Measurements from ENCODE around the gene OAT. TPM values are rescaled to one million over a fixed set of nuclear protein-coding genes. Genes with fewer than 3 reads are reported as not detected.

Gene OAT
- polyA plus RNA-seq, 1 of the 3 experiments (the other 2 are of a cell fraction): 65.7 TPM

DNA sequence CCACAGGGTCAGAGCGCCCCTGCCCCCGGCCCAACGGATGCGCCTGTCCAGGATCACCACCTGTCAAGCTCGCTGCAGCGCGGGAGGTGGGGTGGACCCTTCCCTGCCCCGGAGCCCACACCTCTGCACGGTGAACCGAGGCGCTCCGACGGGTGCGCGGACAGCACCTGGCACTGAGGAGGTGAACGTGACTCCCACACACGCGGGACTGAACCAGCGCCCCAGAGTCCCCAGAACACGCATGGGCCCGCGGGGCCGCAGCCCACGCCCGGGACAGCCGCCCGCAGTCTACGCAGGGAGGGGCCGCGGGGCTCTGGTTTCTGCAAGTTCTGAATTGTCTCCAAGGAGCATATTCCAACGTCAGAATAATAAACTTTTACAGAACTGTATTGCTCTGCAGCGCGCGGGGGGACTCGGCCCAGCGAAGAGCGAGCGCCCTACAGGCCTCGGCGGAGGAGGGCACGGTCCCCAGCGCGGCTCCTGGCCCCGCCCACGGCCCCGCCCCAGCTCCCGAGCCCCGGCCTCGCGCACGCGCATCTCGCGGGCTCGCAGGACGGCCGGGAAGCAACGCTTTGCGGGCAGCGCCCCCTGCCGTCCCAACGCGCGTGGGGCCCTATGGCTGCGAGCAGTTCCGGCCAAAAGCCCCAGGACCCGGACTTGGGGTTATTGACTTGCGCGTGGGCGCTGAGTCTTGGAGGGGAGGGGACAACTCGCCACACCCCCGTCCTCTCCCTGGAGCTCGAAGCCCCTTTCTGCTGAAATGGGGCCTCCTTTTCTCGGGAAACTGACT is 29.7 kb downstream of the OAT start:
- Histone ChIP-seq H3K36me3 (replicated peaks in 1 of 2; ENCODE audit: control insufficient read depth in 1 of 2, insufficient read depth in 2 of 2, low read length in 1 of 2) (no peaks in the 10 kb centered on the region), H3F3A (replicated peaks; ENCODE audit: insufficient read depth) (no peaks in the 10 kb centered on the region), H3K27ac (ENCODE audit: low read depth in 2 of 2, low read length in 1 of 2) (no peak overlapping the region), H2AFZ (ENCODE audit: low read depth) (peak overlapping the region; percentile 99), H3K4me2 (peak overlapping the region; percentile 76), H3K9me3 (no peaks in the 10 kb centered on the region), H3K79me2 (ENCODE audit: insufficient read depth) (no peaks in the 10 kb centered on the region), H3K27me3 (ENCODE audit: insufficient read depth) (no peaks in the 10 kb centered on the region), H4K20me1 (ENCODE audit: insufficient read depth) (no peaks in the 10 kb centered on the region), H3K9me2 (no peaks in the 10 kb centered on the region), H3K4me1 (ENCODE audit: control insufficient read depth in 1 of 2, insufficient read depth in 2 of 2, low read depth in 1 of 2, low read length in 1 of 2) (peaks cover 0 to 6% of the 10 kb centered on the region in 2 experiments; a peak in 1 of 4 replicates), H3K4me3 (ENCODE audit: low read depth in 2 of 2, low read length in 1 of 2) (peak overlapping the region; percentile 54 to 65), H3K9ac (peak overlapping the region; percentile 61)
- POLR2A ChIA-PET: no interaction called here
- 4% methylated on average over 27 of the region's 74 CpGs for WGBS (ENCODE audit: low lambda C conversion rate)
- DNase-seq: peak; percentile 100
- CTCF ChIA-PET: interaction anchor here (0.6 to 20.8 kb wide), 104 partner anchors 9 to 816 kb away, joined by 3 to 520 read pairs (median 4); partner anchors contain the start of genes FAM53B and OAT
- TF ChIP-seq, protein P1, sequence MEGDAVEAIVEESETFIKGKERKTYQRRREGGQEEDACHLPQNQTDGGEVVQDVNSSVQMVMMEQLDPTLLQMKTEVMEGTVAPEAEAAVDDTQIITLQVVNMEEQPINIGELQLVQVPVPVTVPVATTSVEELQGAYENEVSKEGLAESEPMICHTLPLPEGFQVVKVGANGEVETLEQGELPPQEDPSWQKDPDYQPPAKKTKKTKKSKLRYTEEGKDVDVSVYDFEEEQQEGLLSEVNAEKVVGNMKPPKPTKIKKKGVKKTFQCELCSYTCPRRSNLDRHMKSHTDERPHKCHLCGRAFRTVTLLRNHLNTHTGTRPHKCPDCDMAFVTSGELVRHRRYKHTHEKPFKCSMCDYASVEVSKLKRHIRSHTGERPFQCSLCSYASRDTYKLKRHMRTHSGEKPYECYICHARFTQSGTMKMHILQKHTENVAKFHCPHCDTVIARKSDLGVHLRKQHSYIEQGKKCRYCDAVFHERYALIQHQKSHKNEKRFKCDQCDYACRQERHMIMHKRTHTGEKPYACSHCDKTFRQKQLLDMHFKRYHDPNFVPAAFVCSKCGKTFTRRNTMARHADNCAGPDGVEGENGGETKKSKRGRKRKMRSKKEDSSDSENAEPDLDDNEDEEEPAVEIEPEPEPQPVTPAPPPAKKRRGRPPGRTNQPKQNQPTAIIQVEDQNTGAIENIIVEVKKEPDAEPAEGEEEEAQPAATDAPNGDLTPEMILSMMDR (IDR thresholded peaks at IDR 0.05): peak; percentile 87
- TF ChIP-seq NRF1 (IDR thresholded peaks at IDR 0.05; ENCODE audit: low read depth, low read length) (peak; percentile 87), SMC3 (IDR thresholded peaks at IDR 0.05; ENCODE audit: low read depth, low read length) (peak; percentile 98), FOXM1 (IDR thresholded peaks at IDR 0.05; ENCODE audit: low read depth) (no peak), TEAD4 (IDR thresholded peaks at IDR 0.05; ENCODE audit: borderline replicate concordance, insufficient read depth) (no peak), FOXJ3 (CRISPR knock-in tag; IDR thresholded peaks at IDR 0.05) (no peak), TCF12 (IDR thresholded peaks at IDR 0.05) (no peak), MXI1 (IDR thresholded peaks at IDR 0.05; ENCODE audit: low read depth, low read length) (no peak), GATA2 (CRISPR knock-in tag; IDR thresholded peaks at IDR 0.05) (no peak), JUND (IDR thresholded peaks at IDR 0.05) (no peak), FOSL2 (IDR thresholded peaks at IDR 0.05; ENCODE audit: borderline replicate concordance, low read depth) (no peak), ELF1 (IDR thresholded peaks at IDR 0.05) (no peak), RCOR1 (IDR thresholded peaks at IDR 0.05; ENCODE audit: low read length) (0 out of 2 replicates have a peak, but pooled peaks have one; percentile 15), POLR2AphosphoS5 (IDR thresholded peaks at IDR 0.05; ENCODE audit: low read depth, low read length) (peak; percentile 37), EZH2phosphoT487 (IDR thresholded peaks at IDR 0.05; ENCODE audit: borderline replicate concordance, low read depth) (no peak), RAD21 (IDR thresholded peaks at IDR 0.05; ENCODE audit: low read length) (peak; percentile 94), GABPA (IDR thresholded peaks at IDR 0.05; ENCODE audit: low read depth) (no peak), TAF1 (IDR thresholded peaks at IDR 0.05; ENCODE audit: borderline replicate concordance, low read depth, low read length) (peak; percentile 16; the same call in 1 of the 2 replicates), YY1 (IDR thresholded peaks at IDR 0.05; ENCODE audit: low read depth) (0 out of 2 replicates have a peak, but pooled peaks have one; percentile 31), SIN3A (IDR thresholded peaks at IDR 0.05; ENCODE audit: borderline replicate concordance, low read depth, low read length) (no peak), RXRA (IDR thresholded peaks at IDR 0.05; ENCODE audit: borderline replicate concordance, low read depth) (no peak), CHD2 (IDR thresholded peaks at IDR 0.05; ENCODE audit: low read length, partially characterized antibody) (peak; percentile 64)
- TF ChIP-seq, protein P2, sequence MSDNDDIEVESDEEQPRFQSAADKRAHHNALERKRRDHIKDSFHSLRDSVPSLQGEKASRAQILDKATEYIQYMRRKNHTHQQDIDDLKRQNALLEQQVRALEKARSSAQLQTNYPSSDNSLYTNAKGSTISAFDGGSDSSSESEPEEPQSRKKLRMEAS (IDR thresholded peaks at IDR 0.05; ENCODE audit: low read depth): no peak
- TF ChIP-seq, protein P3, sequence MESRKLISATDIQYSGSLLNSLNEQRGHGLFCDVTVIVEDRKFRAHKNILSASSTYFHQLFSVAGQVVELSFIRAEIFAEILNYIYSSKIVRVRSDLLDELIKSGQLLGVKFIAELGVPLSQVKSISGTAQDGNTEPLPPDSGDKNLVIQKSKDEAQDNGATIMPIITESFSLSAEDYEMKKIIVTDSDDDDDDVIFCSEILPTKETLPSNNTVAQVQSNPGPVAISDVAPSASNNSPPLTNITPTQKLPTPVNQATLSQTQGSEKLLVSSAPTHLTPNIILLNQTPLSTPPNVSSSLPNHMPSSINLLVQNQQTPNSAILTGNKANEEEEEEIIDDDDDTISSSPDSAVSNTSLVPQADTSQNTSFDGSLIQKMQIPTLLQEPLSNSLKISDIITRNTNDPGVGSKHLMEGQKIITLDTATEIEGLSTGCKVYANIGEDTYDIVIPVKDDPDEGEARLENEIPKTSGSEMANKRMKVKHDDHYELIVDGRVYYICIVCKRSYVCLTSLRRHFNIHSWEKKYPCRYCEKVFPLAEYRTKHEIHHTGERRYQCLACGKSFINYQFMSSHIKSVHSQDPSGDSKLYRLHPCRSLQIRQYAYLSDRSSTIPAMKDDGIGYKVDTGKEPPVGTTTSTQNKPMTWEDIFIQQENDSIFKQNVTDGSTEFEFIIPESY (IDR thresholded peaks at IDR 0.05; ENCODE audit: borderline replicate concordance, low read depth): no peak
- TF ChIP-seq, protein P4, sequence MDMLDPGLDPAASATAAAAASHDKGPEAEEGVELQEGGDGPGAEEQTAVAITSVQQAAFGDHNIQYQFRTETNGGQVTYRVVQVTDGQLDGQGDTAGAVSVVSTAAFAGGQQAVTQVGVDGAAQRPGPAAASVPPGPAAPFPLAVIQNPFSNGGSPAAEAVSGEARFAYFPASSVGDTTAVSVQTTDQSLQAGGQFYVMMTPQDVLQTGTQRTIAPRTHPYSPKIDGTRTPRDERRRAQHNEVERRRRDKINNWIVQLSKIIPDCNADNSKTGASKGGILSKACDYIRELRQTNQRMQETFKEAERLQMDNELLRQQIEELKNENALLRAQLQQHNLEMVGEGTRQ (IDR thresholded peaks at IDR 0.05; ENCODE audit: borderline replicate concordance, low read depth, low read length): no peak
- TF ChIP-seq, protein P5, sequence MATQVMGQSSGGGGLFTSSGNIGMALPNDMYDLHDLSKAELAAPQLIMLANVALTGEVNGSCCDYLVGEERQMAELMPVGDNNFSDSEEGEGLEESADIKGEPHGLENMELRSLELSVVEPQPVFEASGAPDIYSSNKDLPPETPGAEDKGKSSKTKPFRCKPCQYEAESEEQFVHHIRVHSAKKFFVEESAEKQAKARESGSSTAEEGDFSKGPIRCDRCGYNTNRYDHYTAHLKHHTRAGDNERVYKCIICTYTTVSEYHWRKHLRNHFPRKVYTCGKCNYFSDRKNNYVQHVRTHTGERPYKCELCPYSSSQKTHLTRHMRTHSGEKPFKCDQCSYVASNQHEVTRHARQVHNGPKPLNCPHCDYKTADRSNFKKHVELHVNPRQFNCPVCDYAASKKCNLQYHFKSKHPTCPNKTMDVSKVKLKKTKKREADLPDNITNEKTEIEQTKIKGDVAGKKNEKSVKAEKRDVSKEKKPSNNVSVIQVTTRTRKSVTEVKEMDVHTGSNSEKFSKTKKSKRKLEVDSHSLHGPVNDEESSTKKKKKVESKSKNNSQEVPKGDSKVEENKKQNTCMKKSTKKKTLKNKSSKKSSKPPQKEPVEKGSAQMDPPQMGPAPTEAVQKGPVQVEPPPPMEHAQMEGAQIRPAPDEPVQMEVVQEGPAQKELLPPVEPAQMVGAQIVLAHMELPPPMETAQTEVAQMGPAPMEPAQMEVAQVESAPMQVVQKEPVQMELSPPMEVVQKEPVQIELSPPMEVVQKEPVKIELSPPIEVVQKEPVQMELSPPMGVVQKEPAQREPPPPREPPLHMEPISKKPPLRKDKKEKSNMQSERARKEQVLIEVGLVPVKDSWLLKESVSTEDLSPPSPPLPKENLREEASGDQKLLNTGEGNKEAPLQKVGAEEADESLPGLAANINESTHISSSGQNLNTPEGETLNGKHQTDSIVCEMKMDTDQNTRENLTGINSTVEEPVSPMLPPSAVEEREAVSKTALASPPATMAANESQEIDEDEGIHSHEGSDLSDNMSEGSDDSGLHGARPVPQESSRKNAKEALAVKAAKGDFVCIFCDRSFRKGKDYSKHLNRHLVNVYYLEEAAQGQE (IDR thresholded peaks at IDR 0.05; ENCODE audit: low read depth, low read length): no peak

Data from SK-N-SH (cell line).